GM15510 (cell line): ENCODE measurements around the gene ZNF782.

Source experiments
- POLR2A ChIP-seq: IDR thresholded peaks from 3 replicates; pipeline ENCODE4 v1.6.1; 2011; ENCODE audit warnings: borderline replicate concordance; ENCODE audit not compliant: insufficient read length; ENCODE audit errors: extremely low read depth

ZNF782 gene

DNA sequence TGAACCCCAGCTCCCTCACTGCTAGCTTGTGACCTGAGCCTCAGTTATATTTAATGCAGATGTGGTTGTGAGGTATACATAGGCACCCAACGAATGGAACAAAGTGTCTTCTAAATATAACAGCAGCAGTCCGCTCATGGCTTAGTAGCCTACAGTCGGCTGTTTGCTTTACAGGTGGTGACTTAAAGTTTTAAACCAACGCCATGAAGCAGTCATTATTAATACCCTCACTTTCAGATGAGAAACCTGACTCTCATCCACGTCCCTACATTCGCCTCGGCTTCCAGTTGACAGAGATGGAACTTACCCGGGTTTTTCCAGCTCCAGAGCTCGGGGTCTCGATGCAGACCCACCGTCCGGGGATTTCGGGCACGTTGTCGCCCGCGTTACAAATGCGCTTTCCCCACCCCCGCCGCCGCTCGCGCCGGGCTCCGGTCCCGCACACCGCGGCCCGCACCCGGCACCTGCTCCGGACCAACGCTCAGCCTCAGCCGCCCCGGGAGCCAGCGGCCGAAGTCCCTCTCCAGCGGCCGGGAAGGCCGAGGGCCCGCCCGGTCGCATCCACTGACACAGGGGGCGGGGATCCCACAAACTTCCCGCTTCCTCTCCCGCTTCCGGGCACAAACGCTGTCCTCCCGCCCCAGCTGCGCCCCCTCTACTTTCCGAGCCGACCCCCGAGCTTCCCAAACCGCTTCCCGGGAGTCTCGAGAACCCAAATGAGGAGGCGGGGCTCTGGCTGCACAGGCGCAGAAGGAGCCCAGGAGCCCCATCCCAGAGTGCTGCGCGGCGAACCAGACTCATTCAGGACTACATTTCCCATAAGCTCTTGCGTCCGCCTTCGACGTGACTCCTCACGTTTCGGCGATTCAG is at the start of gene ZNF782:
Gene ZNF782, minus strand, starts transcription at position 734 of the 870 bp plus-strand sequence. CDS start 2,553 bp downstream, outside the sequence.
- peak; percentile 63 for TF ChIP-seq POLR2A

DNA sequence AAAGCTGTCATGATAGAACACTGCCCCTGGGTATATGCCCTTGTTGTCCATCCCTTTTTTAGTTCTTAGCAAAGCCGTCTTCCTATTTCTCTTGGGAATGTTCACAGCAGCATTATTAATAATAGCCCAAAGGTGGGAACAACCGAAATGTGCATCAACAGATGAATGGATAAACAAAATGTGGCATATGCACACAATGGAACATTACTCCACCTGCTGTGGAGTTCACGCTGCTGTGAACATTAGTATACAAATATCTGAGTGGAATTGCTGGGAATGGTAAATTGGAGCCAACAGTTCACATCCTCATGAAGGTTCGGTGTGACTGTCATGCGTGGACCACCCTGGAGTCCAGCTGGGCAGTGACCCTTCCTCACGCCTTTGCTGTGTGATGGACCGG is 37.8 kb upstream of the ZNF782 start:
- TF ChIP-seq POLR2A: no peak

DNA sequence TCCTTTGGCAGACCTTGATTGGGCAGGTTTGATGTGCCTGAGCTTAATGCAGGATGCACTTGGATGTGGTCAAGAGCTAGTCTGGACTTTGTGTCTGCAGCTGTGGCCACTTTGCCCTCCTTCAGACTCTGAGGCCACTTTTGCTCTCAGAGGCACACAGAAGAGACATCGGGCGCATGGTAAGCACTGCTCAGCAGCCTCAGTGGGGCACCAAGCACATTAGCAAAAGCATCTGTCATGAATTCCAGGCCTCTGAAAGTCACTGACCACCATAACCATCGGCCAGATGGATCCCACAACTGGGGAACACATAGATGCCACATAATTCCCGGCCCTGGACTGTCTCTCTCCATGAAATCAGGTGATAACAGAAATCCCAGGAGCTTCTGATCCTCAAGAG is 34.3 kb upstream of the ZNF782 start:
- no peak for TF ChIP-seq POLR2A

DNA sequence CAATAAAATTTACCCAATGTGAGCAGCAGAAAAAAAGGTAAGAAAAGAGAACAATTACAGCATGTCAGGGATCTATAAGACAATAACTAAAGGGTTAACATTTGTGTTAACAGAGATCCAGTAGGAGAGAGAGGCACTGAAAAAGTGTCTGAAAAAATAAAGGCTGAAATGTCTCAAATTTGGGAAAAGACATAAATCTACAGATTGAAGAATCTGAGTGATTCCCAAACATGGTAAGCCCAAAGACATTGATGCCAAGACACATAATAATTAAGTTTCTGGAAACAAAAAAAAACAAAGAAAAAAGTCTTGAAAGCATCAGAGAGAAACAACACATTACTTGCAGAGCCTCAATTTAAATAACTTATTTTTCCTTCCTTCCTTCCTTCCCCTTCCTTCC is 31.1 kb upstream of the ZNF782 start:
- TF ChIP-seq POLR2A: no peak

DNA sequence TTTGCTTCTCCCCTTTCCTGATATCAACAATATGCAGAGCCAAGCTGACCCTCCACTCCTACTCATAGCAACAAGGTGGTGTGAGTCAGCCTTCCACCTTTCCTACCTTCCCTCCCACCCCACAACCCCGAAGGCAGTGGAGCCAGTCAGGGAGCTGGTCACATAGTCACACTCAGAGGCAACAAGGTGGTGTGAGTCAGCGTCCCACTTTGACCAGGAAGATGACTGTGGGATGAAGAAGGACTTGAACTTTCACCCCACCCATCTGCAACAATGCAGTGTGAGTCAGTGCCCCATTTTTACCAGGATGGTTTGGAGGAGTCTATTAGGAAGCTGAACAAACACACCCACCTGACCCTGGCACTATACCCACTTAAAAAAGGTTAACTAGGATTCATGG is 30.1 kb upstream of the ZNF782 start:
- TF ChIP-seq POLR2A: no peak

DNA sequence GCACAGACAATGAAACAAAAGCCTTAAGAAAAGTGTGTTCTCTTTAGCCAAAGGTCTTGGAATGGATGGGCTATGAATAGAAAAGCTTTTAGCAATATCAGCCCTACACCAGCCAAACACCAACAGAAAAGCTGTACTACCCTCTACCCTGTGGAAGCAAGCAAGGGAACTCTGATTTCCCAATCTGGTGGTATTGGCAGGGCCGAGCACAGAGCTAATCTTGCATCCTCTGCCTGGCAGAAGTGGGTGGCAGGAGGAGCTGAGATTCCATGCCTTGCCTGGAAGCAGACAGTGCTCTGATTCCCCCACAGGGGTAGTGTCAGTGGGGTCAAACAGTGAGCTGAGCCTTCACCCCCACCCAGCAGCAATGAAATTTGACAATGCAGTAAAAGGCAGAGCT is 29.6 kb upstream of the ZNF782 start:
- TF ChIP-seq POLR2A: no peak

DNA sequence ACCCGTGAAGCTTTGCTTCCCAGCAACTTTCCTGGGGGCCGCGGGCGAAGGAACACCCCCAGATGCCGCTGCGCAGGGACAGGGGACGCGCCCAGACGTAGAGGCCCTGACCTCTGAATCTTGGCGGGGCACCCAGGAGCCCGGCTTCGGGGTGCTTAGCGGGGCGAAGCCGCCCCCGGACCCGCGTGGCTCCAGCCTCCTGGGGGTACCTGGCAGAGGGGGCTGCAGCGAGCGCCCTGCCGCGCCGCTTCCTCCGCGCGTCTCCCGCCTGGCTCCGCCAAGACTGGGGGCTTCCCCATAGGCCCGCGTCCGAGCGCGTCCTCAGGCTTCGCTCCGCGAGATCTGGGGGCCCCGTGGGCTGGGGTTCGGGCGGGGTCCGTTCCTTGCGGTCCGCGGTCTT is 23.0 kb upstream of the ZNF782 start:
- no peak for TF ChIP-seq POLR2A

DNA sequence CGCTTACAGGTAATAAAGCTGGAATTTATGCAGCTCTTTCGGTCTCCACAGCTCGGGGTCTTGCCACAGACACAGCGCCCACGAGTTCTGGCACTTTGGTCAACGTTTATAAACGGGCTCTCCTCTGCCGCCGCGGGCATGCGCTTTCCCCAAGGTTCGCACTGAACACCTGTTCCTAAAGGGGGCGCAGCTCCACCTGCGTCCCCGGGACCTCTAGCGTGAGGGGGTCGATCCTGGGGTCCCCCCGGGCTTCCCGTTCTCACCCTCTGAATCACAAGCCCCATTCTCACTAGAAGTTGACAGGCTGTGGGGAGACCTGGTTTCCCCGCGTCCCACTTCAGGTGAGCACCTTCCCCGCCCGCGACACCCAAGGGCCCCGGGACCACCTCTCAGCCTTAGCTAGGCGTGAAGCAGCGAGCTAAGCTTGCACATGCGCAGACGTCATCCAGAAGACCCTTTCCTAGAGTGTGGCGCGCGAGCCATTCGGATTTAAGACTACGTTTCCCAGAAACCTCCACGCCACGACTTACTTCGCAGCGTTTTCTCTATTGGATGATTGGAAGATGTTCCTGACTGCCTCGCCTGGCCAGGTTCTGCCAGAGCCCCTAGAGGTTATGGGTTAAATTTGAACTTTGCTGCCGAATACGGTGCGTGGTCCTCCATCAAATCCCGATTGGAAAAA is 21.3 kb upstream of the ZNF782 start:
- TF ChIP-seq POLR2A: peak; percentile 26

DNA sequence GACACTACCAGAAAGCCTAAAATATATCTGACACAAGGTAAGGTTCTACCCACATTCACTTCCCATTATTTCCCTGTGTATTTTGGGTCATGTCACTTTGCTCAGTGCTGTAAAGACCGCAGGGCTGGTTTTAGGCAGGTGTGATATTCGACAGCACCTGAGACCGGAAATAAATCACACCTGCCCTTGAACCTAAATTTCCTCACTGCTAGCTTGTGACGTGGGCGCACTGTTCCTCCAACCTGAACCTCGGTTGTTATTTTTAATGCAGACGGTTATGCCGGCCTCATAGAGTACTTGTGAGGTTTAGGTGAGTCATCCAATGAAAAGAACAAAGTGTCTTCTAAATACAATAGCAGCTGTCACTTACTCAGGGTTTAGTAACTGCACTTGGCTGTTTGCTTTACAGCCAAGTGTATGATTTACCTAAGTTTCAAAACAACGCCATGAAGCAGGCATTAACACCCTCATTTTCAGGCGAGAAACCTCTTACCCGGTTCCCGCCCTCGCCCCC is 20.7 kb upstream of the ZNF782 start:
- TF ChIP-seq POLR2A: no peak

DNA sequence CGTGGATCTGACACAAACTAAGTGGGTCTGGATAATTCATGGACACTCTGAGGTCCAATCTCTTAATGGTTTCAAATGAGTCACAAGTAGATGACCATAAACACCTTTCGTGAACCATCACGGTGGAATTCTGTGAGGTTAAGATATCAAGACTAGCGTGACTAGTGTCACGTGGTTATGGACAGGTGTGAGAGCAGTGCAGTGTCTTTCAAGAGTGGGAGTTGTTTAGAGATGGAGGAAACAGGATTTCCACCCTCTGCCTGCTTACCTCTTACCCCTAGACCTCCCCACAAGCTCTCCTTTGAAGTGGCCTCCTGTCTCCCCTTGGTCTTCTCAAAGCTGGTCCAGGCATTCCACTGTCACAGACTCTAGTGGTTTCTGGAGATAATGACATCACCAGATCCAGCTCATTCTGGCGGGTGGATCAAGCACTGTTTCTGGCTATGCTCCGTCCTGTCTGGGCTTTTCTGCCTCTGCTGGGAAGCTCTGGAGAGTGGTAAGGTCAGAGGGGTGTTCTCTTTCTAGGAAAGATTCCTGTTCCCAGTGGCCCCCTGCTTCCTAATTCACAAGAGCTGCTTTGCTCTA is 20.0 kb upstream of the ZNF782 start:
- TF ChIP-seq POLR2A: no peak

DNA sequence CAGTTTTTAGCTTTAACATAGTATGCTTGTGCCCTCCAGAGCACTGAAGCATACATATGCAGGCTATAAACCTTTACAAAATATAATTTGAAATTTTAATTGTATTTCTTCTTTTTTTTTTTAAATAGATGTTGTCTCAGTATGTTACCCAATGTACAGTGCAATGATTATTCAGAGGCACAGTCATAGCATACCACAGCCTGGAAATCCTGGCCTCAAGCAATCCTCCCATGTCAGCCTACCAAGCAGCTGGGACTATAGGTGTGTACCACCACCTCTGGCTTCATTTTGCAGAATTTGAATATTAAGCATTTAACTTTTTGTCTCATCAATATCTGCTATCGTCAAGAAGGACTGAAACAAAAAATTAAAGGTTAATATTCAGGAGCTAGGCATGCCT is 16.9 kb upstream of the ZNF782 start:
- TF ChIP-seq POLR2A: no peak

DNA sequence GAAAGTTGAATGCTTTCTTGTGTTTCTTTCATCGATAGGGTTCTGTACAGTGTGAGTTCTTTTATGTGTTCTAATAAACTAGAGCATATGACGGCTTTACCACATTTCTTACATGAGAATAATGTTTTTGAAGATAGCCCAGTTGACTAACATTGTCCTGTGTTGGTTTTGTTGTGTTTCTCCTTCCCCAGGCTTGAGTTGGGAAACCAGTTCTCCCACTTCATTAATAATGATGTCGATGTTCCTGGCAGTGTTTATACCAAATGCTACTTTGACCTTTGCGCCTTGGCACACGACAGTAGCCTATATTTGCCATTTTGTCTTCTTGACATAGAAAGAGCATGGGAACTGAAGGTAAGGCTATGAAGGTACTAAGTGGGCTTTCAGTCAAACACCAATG is 14.4 kb upstream of the ZNF782 start:
- TF ChIP-seq POLR2A: no peak

DNA sequence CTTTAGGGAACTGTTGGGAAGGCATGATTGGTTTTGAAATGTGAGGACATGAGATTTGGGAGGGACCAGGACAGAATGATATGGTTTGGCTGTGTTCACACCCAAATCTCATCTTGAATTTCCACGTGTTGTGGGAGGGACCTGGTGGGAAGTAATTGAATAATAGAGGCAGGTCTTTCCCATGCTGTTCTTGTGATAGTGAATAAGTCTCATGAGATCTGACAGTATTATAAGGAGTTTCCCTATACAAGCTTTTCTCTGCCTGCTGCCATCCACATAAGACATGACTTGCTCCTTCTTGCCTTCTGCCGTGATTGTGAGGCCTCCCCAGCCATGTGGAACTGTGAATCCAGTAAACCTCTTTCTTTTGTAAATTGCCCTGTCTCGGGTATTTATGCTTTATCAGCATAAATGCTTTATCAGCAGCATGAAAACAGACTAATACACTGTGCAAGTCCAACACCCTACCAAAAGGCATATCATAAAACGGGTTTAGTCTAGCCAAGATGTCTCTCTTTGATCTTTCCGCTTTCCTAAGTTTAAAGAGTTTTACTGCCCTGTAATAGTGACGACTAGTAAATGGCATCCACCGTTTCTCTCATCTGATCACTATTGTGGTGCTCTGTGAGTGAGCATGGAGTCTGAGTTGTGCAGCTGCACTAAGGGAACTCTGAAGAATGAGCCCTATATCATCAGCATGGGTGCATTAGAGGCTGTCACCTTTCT is 12.9 kb upstream of the ZNF782 start:
- TF ChIP-seq POLR2A: no peak

DNA sequence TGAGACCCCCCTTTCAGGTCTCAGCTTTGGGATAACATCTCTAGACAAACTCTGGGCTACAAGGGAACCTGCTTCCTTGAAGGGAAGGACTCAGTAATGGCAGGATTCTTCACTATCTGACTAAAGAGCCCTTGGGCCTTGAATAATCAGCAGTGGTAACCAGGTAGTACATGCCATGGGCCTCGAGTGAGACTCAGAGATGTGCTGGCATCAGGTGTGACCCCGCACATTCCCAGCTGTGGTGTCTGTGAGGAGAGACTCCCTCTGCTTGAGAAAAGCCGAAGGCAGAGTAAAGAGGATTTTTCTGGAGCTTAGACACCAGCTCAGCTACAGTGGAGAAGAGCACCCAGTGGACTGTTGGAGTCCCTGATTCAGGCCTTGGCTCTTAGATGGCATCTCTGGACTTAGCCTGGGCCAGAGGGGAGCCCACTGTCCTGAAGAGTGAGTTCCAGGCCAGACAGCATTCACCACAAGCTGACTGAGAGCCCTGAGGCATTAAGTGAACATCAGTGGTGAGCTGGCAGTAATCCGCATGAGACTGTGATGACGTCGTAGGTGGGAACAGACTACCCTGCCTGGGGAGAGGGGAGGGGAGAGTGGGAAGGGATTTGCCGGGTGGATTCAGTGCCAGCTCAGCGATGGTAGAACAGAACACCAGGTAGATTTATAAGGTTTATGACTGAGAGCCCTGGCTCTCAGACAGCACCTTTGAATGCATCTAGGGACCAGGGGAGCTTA is 5.3 kb upstream of the ZNF782 start:
- no peak for TF ChIP-seq POLR2A
